Stimulated activated naive CD8-positive, alpha-beta T cell treated with anti-CD3 and anti-CD28 coated beads, Interleukin-15, amount 100 ng/mL, for 72 hours (primary cell): ENCODE results near the gene RPS19.
A peak's percentile ranks its signal among the peaks of the same experiment; 100 is the strongest.

ENCODE experiments used
- ATAC-seq: fragments of 150-1000 bp; cut with Tn5 transposase; 2 replicates; pipeline ENCODE4 v1.10.0; 2021; ENCODE audit warnings: mild to moderate bottlenecking, moderate library complexity
- DNase-seq, 2 donors: peaks; one replicate each; pipeline ENCODE4 v3.0.0; 2021 to 2022
- H3K27ac Mint-ChIP-seq, 2 donors: one replicate each; pipeline ENCODE4 v1.8.0; 2022; ENCODE audit warnings: mild to moderate bottlenecking in 2 of 2, mixed read lengths in 2 of 2, moderate library complexity in 2 of 2
- H3K27me3 Mint-ChIP-seq: one replicate; pipeline ENCODE4 v1.8.0; 2022; ENCODE audit warnings: mixed read lengths
- H3K4me1 Mint-ChIP-seq: one replicate; pipeline ENCODE4 v1.8.0; 2022; ENCODE audit warnings: mild to moderate bottlenecking, mixed read lengths
- H3K4me3 Mint-ChIP-seq, 2 donors: one replicate each; pipeline ENCODE4 v1.8.0; 2022; ENCODE audit warnings: mild to moderate bottlenecking in 2 of 2, mixed read lengths in 2 of 2, moderate library complexity in 1 of 2
- H3K9me3 Mint-ChIP-seq, 2 donors: one replicate each; pipeline ENCODE4 v1.8.0; 2022; ENCODE audit warnings: mixed read lengths in 2 of 2

Gene RPS19

DNA sequence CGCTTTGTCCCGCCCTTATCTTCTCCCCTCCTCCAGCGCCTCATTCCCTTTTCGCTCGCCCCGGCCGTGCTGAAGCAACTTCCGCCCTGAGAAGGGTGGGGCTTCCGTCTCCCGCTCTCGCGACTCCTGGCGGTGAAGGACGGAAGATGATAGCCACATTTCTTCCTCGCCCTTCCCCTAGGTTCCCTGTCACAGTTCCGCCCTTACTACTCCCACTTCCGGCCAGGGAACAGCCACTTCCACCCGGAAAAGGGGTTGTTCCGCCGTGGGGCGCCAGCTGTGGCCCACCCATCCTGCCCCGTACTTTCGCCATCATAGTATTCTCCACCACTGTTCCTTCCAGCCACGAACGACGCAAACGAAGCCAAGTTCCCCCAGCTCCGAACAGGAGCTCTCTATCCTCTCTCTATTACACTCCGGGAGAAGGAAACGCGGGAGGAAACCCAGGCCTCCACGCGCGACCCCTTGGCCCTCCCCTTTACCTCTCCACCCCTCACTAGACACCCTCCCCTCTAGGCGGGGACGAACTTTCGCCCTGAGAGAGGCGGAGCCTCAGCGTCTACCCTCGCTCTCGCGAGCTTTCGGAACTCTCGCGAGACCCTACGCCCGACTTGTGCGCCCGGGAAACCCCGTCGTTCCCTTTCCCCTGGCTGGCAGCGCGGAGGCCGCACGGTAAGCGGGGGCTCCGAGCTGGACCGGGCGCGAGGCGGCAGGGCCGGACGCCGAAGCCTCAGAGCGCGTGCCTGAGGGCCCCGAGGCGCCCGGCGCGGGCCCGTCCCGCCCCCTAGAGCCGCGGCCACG is at the start of gene RPS19:
Gene RPS19, plus strand, starts transcription at position 638 of the 801 bp plus-strand sequence. CDS start 520 bp downstream, outside the sequence.
- no peaks in the 10 kb centered on the region for H3K9me3 Mint-ChIP-seq
- H3K4me1 Mint-ChIP-seq: peaks cover 42% of the 10 kb centered on the region
- DNase-seq (peak; percentile 98), ATAC-seq (peak; percentile 91)
- H3K27ac Mint-ChIP-seq: peak within 1 kb of the TSS; percentile 99
- peak within 1 kb of the TSS; percentile 86 to 90 for H3K4me3 Mint-ChIP-seq
- H3K27me3 Mint-ChIP-seq: no peaks in the 10 kb centered on the region

DNA sequence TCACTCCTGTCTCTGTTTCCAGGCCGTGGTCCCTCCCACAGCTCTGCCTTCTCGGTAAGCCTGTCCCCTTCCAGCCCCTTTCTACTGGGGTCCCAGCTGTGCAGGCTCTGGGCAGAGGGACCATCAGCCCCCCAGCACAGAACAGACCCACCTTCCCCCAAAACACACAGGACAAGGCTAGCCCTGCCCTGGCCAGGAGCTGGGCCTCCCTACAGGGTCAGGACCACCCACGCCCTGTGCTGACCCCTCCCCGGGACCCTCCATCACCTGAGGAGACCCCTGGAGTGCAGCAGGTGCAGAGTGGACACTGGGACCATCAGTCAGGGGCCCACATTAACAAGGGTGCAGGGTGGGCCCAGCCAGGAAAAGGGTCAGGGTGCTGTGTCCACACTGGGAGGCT is 49.8 kb upstream of the RPS19 start:
- no peak for ATAC-seq
- no peaks in the 10 kb centered on the region for H3K9me3 Mint-ChIP-seq
- peaks cover 54% of the 10 kb centered on the region for H3K27me3 Mint-ChIP-seq
- DNase-seq: no peak
- peaks cover 11% of the 10 kb centered on the region for H3K4me1 Mint-ChIP-seq
- H3K4me3 Mint-ChIP-seq: no peak overlapping the region
- no peak overlapping the region for H3K27ac Mint-ChIP-seq

DNA sequence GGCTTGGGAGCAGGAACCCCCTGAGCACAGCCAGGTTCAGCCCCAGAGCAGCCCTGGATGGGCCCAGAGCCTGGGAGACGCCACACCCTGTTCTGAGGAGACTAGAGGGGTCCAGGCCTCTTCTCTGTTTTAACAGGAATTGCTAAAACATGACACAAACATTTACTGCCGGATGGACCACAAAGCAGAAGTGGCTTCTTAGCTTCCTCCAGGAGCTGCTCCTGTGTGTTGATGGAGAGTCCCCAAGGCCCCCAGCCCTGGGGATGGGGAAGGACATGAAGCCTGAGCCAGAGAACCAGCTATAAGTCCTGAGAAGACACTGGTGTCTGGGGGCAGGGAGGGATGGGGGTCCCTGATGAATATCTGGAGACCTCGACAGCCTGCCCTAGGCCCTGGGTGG is 49.0 kb upstream of the RPS19 start:
- DNase-seq: no peak
- no peak for ATAC-seq

DNA sequence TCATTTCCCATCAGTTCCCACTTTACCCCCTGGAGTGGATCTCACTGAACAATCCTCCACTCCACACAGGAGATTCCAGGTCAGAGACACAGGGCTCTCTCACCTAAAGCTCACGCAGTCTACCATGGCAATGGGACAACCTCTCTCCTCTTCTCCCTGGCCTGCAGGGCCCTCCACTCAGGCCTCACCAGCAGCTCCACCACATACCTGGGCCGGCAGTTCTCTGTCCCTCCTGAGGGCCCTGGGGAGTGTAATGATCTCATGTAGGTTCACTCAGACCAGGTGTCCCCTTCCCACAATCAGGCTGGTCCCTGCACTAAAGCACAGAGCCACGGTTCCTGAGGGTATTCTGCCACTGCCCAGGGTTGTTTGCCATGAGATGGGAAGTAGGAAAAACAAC is 48.1 kb upstream of the RPS19 start:
- ATAC-seq (no peak), DNase-seq (no peak)
- no peak overlapping the region for H3K4me3 Mint-ChIP-seq
- peaks cover 39% of the 10 kb centered on the region for H3K27me3 Mint-ChIP-seq
- H3K27ac Mint-ChIP-seq: no peak overlapping the region
- H3K4me1 Mint-ChIP-seq: peaks cover 14% of the 10 kb centered on the region
- H3K9me3 Mint-ChIP-seq: no peaks in the 10 kb centered on the region

More for the DNA sequence above, 49.0 kb upstream of the RPS19 start:
- Mint-ChIP-seq H3K9me3 (no peaks in the 10 kb centered on the region), H3K27me3 (peaks cover 49% of the 10 kb centered on the region), H3K4me3 (no peak overlapping the region), H3K4me1 (peaks cover 14% of the 10 kb centered on the region), H3K27ac (peak overlapping the region in 1 of 2 donors; percentile 43)

DNA sequence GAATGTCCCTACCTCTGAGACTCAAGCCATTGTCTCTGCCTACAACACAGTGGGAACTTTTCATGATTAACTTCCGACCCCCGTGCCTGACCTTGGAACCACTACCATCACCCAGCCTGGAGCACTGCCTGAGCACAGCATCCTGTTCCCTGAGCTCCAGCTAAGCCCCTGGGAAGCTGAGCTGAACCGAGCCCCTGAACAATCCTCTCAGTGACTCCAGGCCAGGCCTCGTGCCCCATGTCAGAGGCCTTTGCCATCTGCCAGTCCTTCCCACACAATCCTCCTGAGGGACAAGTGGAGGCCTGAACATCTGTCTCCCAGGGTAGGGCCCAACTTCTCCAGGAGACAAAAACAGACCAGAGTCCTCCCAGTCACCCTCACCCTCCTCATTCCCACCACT is 46.1 kb upstream of the RPS19 start:
- no peak for DNase-seq
- no peak overlapping the region for H3K4me3 Mint-ChIP-seq
- ATAC-seq: no peak
- peaks cover 14% of the 10 kb centered on the region for H3K4me1 Mint-ChIP-seq
- no peak overlapping the region for H3K27ac Mint-ChIP-seq
- no peaks in the 10 kb centered on the region for H3K9me3 Mint-ChIP-seq
- peaks cover 20% of the 10 kb centered on the region for H3K27me3 Mint-ChIP-seq

GRCh38 chr19:41815301-41815700 is 44.8 kb upstream of the RPS19 start:
- DNase-seq (no peak), ATAC-seq (no peak)
- Mint-ChIP-seq H3K4me3 (no peak overlapping the region), H3K9me3 (no peaks in the 10 kb centered on the region), H3K27me3 (peaks cover 9% of the 10 kb centered on the region), H3K27ac (no peak overlapping the region), H3K4me1 (peaks cover 14% of the 10 kb centered on the region)

DNA sequence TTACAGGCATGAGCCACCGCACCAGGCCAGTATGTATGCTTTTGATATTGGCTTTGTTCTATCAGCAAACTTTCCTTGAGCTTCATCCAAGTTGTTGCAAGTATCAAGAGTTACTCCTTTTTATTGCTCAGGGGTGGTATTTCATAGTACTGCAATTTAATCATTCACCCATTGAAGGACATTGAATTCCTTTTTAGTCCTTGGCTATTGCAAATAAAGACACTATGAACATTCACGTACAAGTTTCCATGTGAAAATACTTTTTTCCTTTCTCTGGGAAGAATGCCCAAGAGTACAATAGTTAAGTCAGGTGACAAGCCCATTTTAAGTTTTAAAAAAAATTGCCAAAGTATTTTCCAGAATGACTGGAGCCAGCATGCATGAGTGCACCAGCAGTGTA is 43.3 kb upstream of the RPS19 start:
- H3K27ac Mint-ChIP-seq: no peak overlapping the region
- no peak overlapping the region for H3K4me3 Mint-ChIP-seq
- ATAC-seq: no peak
- H3K27me3 Mint-ChIP-seq: peaks cover 17% of the 10 kb centered on the region
- H3K9me3 Mint-ChIP-seq: no peaks in the 10 kb centered on the region
- H3K4me1 Mint-ChIP-seq: peaks cover 19% of the 10 kb centered on the region
- DNase-seq: no peak

DNA sequence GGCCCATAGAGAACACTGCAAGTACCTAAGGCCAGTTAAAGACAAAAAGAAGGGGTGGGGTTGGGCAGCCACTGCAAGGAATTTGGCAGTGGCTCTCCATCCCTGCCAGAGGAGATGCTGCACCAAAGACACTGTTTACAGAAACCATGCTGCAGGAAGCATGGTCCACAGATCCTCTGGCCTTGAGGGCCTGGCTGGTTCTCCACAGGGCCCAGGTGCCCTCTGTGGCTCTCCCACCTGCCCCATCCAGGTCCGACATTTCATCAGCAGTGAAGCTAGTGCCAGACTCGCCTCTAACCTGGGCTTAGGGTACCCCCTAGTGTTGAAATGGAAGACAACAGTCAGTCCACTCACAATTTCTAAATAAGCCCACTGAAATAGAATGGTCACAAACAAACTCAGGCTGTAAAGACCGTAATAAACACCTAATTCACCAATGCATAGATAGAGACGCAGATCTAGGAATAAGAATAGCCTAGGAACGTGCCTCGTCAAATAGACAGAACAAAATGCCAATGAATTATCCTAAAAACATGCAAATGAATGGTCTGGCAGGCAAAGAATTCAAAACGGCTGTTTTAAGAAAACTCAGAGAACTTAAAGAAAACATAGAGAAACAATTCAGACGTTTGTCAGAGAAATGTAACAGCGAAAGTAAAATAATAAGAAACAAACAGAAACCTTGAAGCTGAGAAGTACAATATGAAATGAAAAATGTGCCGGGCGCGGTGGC is 38.9 kb upstream of the RPS19 start:
- H3K27me3 Mint-ChIP-seq: peaks cover 35% of the 10 kb centered on the region
- no peak overlapping the region for H3K4me3 Mint-ChIP-seq
- no peaks in the 10 kb centered on the region for H3K9me3 Mint-ChIP-seq
- DNase-seq (peak; percentile 60 to 66), ATAC-seq (peak; percentile 97)
- H3K4me1 Mint-ChIP-seq: peaks cover 5% of the 10 kb centered on the region
- no peak overlapping the region for H3K27ac Mint-ChIP-seq

DNA sequence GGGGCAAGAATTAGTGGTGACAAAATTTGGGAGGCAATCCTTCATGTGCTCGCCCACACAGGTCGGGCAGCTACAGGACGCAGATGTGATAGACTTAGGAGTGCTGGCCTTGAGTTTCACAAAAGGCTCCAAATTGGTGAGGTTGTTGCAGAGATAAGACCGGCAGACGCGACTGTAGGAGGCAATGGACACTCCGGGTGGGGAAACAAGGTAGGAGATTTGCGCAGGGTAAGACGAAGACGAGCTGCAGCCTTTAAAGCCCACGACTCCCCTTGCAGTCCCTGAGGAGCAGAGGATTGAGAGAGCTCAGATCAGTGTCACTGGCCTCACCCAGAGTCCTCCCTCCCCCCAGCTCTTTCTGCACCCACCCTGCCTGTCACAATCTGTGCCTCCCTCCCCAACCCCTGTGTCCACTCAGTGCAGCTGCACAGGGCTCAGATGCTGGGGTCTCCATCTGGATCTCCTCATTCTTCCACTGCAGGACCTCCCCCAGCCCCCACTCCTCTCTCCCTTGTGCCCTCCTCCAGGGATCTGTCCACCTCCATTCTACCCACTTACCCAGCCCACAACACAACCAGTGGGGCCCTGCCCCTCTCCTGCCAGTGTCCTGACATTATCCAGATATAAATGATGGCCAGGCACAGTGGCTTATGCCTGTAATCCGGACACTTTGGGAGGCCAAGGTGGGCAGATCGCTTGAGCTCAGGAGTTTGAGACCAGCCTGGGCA is 21.9 kb upstream of the RPS19 start:
- no peak overlapping the region for H3K4me3 Mint-ChIP-seq
- H3K27ac Mint-ChIP-seq: no peak overlapping the region
- H3K9me3 Mint-ChIP-seq: no peaks in the 10 kb centered on the region
- no peaks in the 10 kb centered on the region for H3K4me1 Mint-ChIP-seq
- DNase-seq: no peak
- H3K27me3 Mint-ChIP-seq: peaks cover 39% of the 10 kb centered on the region
- no peak for ATAC-seq

- DNase-seq: no peak
- H3K4me3 Mint-ChIP-seq: no peak overlapping the region
- ATAC-seq: no peak
- peaks cover 50% of the 10 kb centered on the region for H3K27me3 Mint-ChIP-seq
- no peaks in the 10 kb centered on the region for H3K4me1 Mint-ChIP-seq
- H3K27ac Mint-ChIP-seq: no peak overlapping the region
- no peaks in the 10 kb centered on the region for H3K9me3 Mint-ChIP-seq
Observed at GRCh38 chr19:41839211-41839610, 20.8 kb upstream of the RPS19 start.

- DNase-seq (no peak), ATAC-seq (no peak)
- H3K4me1 Mint-ChIP-seq: no peaks in the 10 kb centered on the region
- no peak overlapping the region for H3K27ac Mint-ChIP-seq
- H3K9me3 Mint-ChIP-seq: no peaks in the 10 kb centered on the region
- peaks cover 20% of the 10 kb centered on the region for H3K27me3 Mint-ChIP-seq
- no peak overlapping the region for H3K4me3 Mint-ChIP-seq
Observed at GRCh38 chr19:41843371-41843770, 16.7 kb upstream of the RPS19 start.

DNA sequence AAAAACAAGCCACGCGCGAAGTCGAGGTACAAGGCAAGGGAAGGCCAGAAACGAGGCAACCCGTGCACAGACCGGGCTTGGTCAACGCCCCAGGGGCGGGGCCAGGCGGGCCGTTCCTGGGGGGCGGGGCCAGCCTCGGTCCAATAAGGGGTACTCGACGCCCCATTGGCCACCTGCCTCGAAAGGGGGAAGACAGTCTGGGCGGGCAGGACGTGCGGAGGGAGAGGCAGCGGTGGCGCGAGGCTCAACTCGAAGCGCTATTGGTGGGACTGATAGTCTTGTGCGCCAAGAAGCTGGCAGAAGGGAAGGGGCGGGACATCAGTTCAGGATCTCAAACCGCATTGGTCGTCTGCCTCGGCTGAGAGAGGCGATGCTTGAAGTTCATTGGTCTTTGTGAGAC is 15.5 kb upstream of the RPS19 start, which contains the start of gene LYPD4:
Gene LYPD4, minus strand, starts transcription at position 83 of the 400 bp plus-strand sequence. CDS start 5,398 bp downstream, outside the sequence.
- DNase-seq (no peak), ATAC-seq (no peak)
- no peak within 1 kb of the TSS for H3K27ac Mint-ChIP-seq
- H3K4me1 Mint-ChIP-seq: no peaks in the 10 kb centered on the region
- peaks cover 25% of the 10 kb centered on the region for H3K27me3 Mint-ChIP-seq
- no peaks in the 10 kb centered on the region for H3K9me3 Mint-ChIP-seq
- H3K4me3 Mint-ChIP-seq: no peak within 1 kb of the TSS

DNA sequence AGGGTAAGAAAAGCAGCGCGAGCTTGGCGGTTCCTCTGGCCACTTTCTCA is 15.2 kb upstream of the RPS19 start, which contains the start of gene DMRTC2:
Gene DMRTC2, plus strand, starts transcription at position 42 of the 50 bp plus-strand sequence. CDS start 2,387 bp downstream, outside the sequence.
- peaks cover 25% of the 10 kb centered on the region for H3K27me3 Mint-ChIP-seq
- no peak within 1 kb of the TSS for H3K4me3 Mint-ChIP-seq
- no peaks in the 10 kb centered on the region for H3K9me3 Mint-ChIP-seq
- no peak for ATAC-seq
- no peak for DNase-seq
- H3K4me1 Mint-ChIP-seq: no peaks in the 10 kb centered on the region
- no peak within 1 kb of the TSS for H3K27ac Mint-ChIP-seq

DNA sequence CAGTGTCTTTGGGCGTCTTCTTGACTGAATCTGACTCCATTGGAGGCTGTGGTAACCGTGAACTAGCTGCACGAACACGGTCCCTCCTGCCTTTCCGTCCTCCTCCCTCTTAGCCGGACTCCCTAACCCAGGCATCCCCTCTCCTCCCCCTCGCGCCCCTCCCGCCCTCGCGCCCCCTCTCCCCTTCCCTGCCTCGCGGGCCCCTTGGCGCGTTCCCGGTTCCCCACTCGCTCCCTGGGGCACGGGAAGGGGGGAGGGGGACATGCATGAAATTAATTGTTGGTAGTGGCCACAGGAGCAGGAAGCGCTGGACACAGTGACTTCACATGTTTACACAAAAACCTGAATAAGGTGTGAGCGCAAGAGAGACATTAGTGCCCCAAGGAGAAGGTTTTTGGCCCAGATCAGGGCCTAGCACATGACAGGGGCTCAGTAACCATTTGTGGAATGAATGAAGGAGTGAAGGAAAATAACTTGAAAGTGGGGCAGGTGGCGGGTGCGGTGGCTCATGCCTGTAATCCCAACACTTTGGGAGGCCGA is 14.9 kb upstream of the RPS19 start:
- ATAC-seq: no peak
- H3K9me3 Mint-ChIP-seq: no peaks in the 10 kb centered on the region

GRCh38 chr19:41847351-41848105 is 12.5 kb upstream of the RPS19 start:
- Mint-ChIP-seq H3K9me3 (no peaks in the 10 kb centered on the region), H3K4me3 (no peak overlapping the region), H3K27ac (no peak overlapping the region), H3K4me1 (no peaks in the 10 kb centered on the region), H3K27me3 (peaks cover 36% of the 10 kb centered on the region)
- ATAC-seq (no peak), DNase-seq (no peak)

More for the DNA sequence above, 14.9 kb upstream of the RPS19 start:
- Mint-ChIP-seq H3K4me1 (no peaks in the 10 kb centered on the region), H3K27me3 (peaks cover 22% of the 10 kb centered on the region), H3K27ac (no peak overlapping the region), H3K4me3 (no peak overlapping the region)
- DNase-seq: no peak
